Measurements from ENCODE around the gene PTGER1. TPM values are rescaled to one million over a fixed set of nuclear protein-coding genes. Genes with fewer than 3 reads are reported as not detected.

The PTGER1 gene
- total RNA-seq, 3 donors from 2014 or later = 0.41 to 1.2 (median 0.63) TPM

DNA sequence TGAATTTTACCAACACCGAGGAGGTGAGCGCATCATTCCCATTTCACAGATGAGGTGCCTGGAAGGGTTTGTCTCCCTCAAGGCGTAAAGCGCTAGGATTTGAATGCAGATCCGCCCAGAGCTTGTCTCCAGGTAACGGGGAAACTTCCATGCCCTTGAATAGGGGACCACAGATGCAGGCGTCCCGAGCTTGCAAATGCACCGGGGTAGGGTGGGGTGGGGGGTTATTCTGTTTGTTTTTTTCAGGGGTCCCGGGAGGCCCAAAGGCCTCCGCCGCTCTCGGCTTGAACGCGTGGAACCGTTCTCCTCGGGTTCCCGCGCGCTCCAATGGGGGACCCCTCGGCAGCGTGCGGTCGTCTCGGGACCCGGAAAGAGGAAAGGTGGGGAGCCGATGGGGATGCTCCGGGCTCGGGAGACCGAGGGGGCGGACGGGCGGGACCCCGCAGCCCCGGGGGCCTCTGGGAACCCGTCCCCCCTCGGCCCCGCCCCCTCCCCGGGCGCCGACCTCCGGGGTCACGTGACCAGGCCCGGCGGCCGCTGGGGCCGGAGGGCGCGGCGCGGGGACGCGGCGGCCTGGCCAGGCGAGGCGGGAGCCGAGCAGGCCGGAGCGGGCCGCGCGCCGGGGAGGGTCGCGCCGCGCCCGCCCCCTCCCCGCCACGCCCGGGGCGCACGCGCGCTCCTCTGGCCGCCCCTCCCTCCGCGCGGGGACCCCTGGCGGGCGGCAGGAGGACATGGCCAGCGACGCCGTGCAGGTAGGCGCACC lies 42.2 kb downstream of the PTGER1 start, which contains the start of gene PKN1:
PKN1 (plus strand) TSS at position 516 of the 763 bp plus-strand sequence; CDS start at position 732, 216 bp downstream.
- Histone ChIP-seq H3K9me3 (no peaks in the 10 kb centered on the region), H3K4me1 (ENCODE audit: low read depth) (peaks cover 13% of the 10 kb centered on the region), H3K36me3 (ENCODE audit: low read depth) (no peaks in the 10 kb centered on the region), H3K4me3 (peak within 1 kb of the TSS; percentile 51)
- ATAC-seq (peak; percentile 36), DNase-seq (peak; percentile 44 to 72 (median 70))
- intact Hi-C loops (cut with DNase I, micrococcal nuclease) = no loop called here
- TF ChIP-seq, protein P1, sequence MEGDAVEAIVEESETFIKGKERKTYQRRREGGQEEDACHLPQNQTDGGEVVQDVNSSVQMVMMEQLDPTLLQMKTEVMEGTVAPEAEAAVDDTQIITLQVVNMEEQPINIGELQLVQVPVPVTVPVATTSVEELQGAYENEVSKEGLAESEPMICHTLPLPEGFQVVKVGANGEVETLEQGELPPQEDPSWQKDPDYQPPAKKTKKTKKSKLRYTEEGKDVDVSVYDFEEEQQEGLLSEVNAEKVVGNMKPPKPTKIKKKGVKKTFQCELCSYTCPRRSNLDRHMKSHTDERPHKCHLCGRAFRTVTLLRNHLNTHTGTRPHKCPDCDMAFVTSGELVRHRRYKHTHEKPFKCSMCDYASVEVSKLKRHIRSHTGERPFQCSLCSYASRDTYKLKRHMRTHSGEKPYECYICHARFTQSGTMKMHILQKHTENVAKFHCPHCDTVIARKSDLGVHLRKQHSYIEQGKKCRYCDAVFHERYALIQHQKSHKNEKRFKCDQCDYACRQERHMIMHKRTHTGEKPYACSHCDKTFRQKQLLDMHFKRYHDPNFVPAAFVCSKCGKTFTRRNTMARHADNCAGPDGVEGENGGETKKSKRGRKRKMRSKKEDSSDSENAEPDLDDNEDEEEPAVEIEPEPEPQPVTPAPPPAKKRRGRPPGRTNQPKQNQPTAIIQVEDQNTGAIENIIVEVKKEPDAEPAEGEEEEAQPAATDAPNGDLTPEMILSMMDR (IDR thresholded peaks at IDR 0.05) = no peak

GRCh38 chr19:14430712-14431111 lies 44.4 kb downstream of the PTGER1 start:
- TF ChIP-seq, protein P1 (IDR thresholded peaks at IDR 0.05) = no peak
- H3K9me3 ChIP-seq = no peaks in the 10 kb centered on the region
- ATAC-seq (no peak), DNase-seq (no peak)
- H3K4me3 ChIP-seq = no peak overlapping the region
- H3K36me3 ChIP-seq (ENCODE audit: low read depth) = no peaks in the 10 kb centered on the region
- peaks cover 13% of the 10 kb centered on the region for H3K4me1 ChIP-seq (ENCODE audit: low read depth)
- intact Hi-C loops (cut with DNase I, micrococcal nuclease) = no loop called here

DNA sequence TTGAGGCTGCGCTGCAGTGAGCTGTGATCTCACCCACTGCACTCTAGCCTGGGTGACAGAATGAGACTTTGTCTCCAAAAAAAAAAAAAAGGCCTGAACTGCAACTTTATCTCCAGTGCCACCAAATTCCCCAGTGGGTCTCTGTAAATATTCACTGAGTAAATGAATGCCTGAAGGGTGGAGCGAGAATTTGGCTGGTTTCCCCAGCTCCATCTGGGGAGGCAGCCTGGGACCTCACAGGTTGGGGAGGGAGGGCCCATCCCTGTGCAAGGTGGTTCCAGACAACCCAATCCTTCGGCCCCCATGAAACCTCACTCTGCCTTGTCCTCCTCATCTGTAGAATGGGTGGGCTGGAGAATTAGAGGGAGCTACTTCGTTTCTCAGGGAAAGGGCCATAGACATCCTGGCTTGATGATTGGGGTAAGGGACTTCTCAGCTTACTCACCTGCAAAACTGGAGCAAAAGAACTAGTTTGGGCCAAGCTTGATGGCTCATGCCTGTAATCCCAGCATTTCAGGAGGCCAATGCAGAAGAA lies 46.2 kb downstream of the PTGER1 start:
- peaks cover 2% of the 10 kb centered on the region for H3K4me1 ChIP-seq (ENCODE audit: low read depth)
- TF ChIP-seq, protein P1 (IDR thresholded peaks at IDR 0.05) = no peak
- no peak for ATAC-seq
- H3K4me3 ChIP-seq = no peak overlapping the region
- no peaks in the 10 kb centered on the region for H3K9me3 ChIP-seq
- intact Hi-C loops (cut with DNase I, micrococcal nuclease) = no loop called here
- no peak for DNase-seq
- H3K36me3 ChIP-seq (ENCODE audit: low read depth) = no peaks in the 10 kb centered on the region

GRCh38 chr19:14427461-14427860 lies 47.7 kb downstream of the PTGER1 start:
- DNase-seq (no peak), ATAC-seq (no peak)
- Histone ChIP-seq H3K4me3 (no peak overlapping the region), H3K9me3 (no peaks in the 10 kb centered on the region), H3K36me3 (ENCODE audit: low read depth) (no peaks in the 10 kb centered on the region), H3K4me1 (ENCODE audit: low read depth) (no peaks in the 10 kb centered on the region)
- TF ChIP-seq, protein P1 (IDR thresholded peaks at IDR 0.05) = no peak
- intact Hi-C loops (cut with DNase I, micrococcal nuclease) = no loop called here

- Histone ChIP-seq H3K4me3 (no peak overlapping the region), H3K4me1 (ENCODE audit: low read depth) (no peaks in the 10 kb centered on the region), H3K36me3 (ENCODE audit: low read depth) (no peaks in the 10 kb centered on the region), H3K9me3 (no peaks in the 10 kb centered on the region)
- TF ChIP-seq, protein P1 (IDR thresholded peaks at IDR 0.05) = no peak
- ATAC-seq (no peak), DNase-seq (no peak)
- intact Hi-C loops (cut with DNase I, micrococcal nuclease) = no loop called here
These were observed 49.4 kb downstream of the PTGER1 start for GRCh38 chr19:14425696-14426138.

Other genes with a start within 250 kb of the PTGER1 start
- 100 to 1,000 TPM in 2 of 3 donors, 10 to 100 TPM in 1; 92.7 to 130 (median 127) TPM for gene ADGRE5, start 93.9 kb downstream of the PTGER1 start, total RNA-seq
- 10 to 100 TPM; 56.9 to 85.5 (median 66.5) TPM for gene DDX39A, start 56.0 kb downstream of the PTGER1 start, total RNA-seq
- gene PKN1, start 42.0 kb downstream of the PTGER1 start, total RNA-seq = 100 to 1,000 TPM in 1 of 3 donors, 10 to 100 TPM in 2; 30.1 to 117 (median 42.0) TPM
- gene GIPC1, start 20.8 kb upstream of the PTGER1 start, total RNA-seq = 100 to 1,000 TPM; 199 to 374 (median 300) TPM
- 100 to 1,000 TPM; 104 to 110 (median 107) TPM for gene DNAJB1, start 43.0 kb upstream of the PTGER1 start, total RNA-seq
- 100 to 1,000 TPM in 2 of 3 donors, 10 to 100 TPM in 1; 94.4 to 155 (median 141) TPM for gene TECR, start 54.2 kb upstream of the PTGER1 start, total RNA-seq
- gene NDUFB7, start 96.7 kb upstream of the PTGER1 start, total RNA-seq = 100 to 1,000 TPM; 172 to 255 (median 241) TPM
- under 1 TPM in 2 of 3 donors, not detected in 1; 0.29 to 0.34 TPM for gene CLEC17A, start 107.7 kb upstream of the PTGER1 start, total RNA-seq
- under 1 TPM in 1 of 3 donors, not detected in 2; 0.24 TPM for gene ADGRE3, start 199.5 kb upstream of the PTGER1 start, total RNA-seq
- 10 to 100 TPM in 2 of 3 donors, 1 to 10 TPM in 1; 8.7 to 25.9 (median 10.7) TPM for gene ZNF333, start 214.7 kb upstream of the PTGER1 start, total RNA-seq